ENCODE results near the gene LYSET.
"Not testable (repeated sequence)": the region's sequence is repeated elsewhere in the genome, so short reads cannot be mapped to it uniquely, and the experiment has no call there.

LYSET gene

GRCh38 chr14:93169619-93170018 lies 15.5 kb upstream of the LYSET start:
- DNase-seq: not testable (repeated sequence)

GRCh38 chr14:93170141-93170540 lies 15.0 kb upstream of the LYSET start:
- DNase-seq: not testable (repeated sequence)

DNA sequence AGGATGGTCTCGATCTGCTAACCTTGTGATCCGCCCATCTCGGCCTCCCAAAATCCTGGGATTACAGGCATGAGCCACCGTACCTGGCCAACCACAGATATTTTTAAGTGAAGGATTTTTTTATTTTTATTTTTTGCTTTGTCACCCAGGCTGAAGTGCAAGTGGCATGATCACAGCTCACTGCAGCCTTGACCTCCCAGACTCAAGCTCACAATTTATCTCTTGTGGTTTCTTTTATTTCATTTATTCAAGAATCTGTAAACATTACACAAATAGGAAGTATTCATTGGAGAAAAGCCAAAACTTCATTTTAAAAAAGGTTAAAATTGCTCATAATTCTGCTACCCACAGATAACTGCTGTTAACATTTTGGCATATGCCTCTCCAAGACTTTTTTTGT lies 13.7 kb upstream of the LYSET start:
- DNase-seq: no peak

GRCh38 chr14:93173943-93174395 lies 11.1 kb upstream of the LYSET start:
- no peak for DNase-seq

DNA sequence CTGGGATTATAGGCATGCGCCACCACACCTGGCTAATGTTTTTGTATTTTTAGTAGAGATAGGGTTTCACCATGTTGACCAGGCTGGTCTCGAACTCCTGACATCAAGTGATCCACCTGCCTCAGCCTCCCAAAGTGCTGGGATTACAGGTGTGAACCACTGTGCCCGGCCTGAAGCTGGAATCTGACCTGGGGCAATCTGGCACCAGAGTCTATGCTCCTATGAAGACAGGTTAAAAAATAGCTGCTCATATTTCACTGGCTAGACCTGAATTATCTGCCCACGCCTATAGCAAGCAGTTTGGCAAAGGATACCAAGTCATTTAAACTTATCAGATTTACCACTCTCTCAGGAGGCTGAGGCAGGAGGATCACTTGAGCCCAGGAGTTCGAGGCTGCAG lies 10.4 kb upstream of the LYSET start:
- DNase-seq: not testable (repeated sequence)

GRCh38 chr14:93175492-93175891 lies 9.6 kb upstream of the LYSET start:
- DNase-seq: no peak

- no peak for DNase-seq
Observed at GRCh38 chr14:93183596-93184317, 1.4 kb upstream of the LYSET start.

- DNase-seq: no peak
Observed at GRCh38 chr14:93185349-93185720, 218 bp downstream of the LYSET start.

DNA sequence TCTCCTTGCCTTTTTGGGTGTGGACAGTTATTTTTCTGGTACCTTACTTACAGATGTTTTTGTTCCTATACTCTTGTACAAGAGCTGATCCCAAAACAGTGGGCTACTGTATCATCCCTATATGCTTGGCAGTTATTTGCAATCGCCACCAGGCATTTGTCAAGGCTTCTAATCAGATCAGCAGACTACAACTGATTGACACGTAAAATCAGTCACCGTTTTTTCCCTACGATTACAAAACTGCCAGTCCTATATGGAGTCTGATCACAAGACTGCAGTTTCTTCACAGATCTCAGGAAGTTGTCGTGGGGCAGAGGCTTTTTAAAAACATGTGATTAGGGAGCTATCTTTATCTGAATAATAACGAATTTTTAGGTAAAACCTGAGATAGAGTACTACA lies 1.3 kb downstream of the LYSET start:
- no peak for DNase-seq

GRCh38 chr14:93186956-93187355 lies 1.8 kb downstream of the LYSET start:
- no peak for DNase-seq

DNA sequence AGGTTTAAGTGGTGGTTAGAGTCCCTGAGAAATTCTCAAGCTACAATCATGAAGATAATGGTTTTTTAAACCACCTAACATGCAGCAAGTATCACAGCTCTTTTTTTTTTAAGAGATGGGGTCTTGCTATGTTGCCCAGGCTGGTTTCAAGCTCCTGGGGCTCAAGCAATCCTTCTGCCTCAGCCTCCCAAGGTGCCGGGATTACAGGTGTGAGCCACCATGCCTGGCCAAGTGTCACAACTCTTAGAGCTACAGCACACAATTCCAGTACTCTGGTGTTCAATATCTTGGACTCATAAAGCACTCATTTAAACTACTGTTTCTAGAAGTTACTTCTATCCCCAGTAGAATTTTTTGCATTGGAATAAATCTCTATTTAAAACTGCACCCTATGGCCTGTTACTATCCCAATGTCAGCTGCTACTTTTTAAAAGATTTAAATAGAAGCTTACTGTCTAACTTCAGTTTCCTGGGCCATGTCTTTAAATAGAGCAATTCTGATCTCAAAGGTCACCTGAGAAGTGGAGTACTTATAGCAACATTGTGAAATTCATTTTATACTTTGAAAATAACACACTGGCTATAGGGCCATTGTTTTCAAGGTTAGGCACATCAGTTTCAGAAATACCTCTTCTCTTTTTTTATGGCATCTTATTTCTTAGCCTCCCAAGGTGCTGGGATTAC lies 10.3 kb downstream of the LYSET start:
- DNase-seq: no peak

DNA sequence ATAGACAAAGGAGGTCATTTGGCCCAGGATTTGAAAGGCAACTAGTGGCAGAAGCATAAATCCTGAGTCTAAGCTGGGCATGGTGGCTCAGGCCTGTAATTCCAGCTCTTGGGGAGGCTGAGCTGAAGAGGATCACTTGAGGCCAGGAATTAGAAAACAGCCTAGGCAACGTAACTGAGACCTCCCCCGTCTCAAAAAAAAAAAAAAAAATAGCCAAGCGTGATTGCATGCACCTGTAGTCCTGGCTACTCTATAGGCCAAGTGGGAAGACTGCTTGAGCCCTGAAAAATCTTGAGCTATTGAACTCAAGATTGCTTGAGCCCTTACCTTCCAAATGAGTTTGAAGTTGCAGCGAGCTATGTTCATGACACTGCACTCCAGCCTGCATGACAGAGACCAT lies 13.9 kb downstream of the LYSET start:
- no peak for DNase-seq

DNA sequence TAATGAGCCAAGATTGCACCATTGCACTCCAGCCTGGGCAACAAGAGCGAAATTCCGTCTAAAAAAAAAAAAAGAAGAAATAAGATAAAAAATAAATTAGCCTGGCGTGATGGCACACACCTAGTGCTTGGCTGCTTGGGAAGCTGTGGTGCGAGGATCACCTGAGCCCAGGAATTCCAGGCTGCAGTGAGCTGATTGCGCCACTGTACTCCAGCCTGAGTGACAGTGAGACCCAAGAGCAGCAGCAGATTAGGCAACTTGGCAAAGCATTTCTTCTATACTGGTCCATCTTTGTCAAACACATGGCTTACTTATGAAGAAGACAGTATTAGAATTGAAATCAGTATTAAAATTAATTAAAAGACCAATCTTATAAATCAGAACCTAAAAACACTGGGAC lies 15.4 kb downstream of the LYSET start:
- no peak for DNase-seq

DNA sequence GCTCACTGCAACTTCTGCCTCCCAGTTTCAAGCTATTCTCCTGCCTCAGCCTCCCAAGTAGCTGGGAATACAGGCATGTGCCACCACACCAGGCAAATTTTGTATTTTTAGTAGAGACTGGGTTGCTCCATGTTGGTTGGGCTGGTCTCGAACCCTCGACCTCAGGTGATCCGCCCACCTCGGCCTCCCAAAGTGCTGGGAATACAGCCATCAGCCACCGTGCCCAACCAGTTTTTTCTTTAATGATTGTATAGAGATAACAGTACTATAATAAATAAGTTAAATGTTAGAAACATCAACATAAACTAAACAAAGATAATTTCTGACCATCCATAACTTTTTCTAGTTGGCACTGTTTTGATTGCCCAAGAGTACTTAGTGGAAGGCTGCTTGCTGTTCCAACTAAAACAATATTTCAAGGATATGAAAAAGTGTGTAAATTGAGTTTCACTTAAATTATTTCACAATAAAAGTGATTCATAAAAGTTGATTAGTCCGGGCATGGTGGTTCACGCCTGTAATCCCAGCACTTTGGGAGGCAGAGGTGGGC lies 16.1 kb downstream of the LYSET start:
- DNase-seq: no peak

GRCh38 chr14:93206793-93207467 lies 21.8 kb downstream of the LYSET start, which contains the start of the genes GON7 and UBR7:
Gene GON7 (minus strand): TSS chr14:93207065. CDS start chr14:93207037, 28 bp downstream.
Gene UBR7 (plus strand): TSS chr14:93207256. CDS start chr14:93207292, 36 bp downstream.
- DNase-seq: peak; percentile 89

- peak; percentile 36 for DNase-seq
Observed at GRCh38 chr14:93207468-93208308, 22.6 kb downstream of the LYSET start.

- DNase-seq: no peak
Observed at GRCh38 chr14:93212432-93212831, 27.3 kb downstream of the LYSET start.

- DNase-seq: no peak
Observed at GRCh38 chr14:93214598-93214997, 29.5 kb downstream of the LYSET start.

GRCh38 chr14:93219103-93219726 lies 34.1 kb downstream of the LYSET start:
- peak; percentile 70 for DNase-seq

DNA sequence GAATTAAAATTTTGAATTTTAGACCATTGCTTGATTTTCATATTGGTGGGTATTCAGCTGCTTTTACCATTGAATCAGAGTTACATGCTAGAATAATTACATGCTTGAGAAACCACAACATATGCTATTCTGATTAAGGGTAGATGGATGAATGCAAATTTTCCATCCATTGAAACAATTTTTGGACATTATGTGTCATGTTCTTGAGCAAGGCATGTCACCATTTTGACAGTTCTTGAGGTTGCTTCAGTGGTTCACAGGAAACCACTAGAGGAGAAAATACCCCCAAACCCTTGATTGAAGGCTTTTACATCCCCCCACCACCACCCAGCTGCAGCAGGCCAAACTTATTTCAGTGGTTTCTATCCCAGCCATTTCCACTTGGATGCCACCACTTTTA lies 35.4 kb downstream of the LYSET start:
- DNase-seq: no peak

DNA sequence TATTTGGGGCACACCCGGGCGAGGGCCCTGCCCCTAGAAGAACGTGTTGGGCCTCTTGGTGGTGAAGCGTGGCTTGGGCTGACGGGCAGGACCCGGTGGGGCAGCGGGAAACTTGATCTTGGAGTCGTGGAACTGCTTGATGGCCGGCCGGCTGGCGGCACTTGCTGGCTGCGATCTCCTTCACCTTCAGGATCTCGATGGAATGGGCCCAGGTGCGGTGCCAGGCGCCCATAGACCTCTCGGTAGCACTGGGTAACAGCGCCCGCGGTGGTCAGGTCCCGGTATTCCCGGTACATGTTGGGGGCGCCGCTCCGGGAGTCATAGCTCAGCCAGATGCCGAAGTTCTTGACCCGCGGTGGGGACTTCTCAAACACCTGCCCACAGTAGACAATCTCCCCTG lies 38.4 kb downstream of the LYSET start:
- DNase-seq: no peak

- DNase-seq: no peak
Observed at GRCh38 chr14:93228550-93228949, 43.4 kb downstream of the LYSET start.

Measured in CD4-positive, alpha-beta T cell treated with Interleukin-10 for 1 hour (primary cell).